GM12878 (cell line): ENCODE results near the gene C1orf52. TPM values are rescaled to one million over a fixed set of nuclear protein-coding genes. Genes with fewer than 3 reads are reported as not detected.

Source experiments
- BRCA1 ChIP-seq: IDR thresholded peaks from 2 replicates; pipeline ENCODE4 v1.6.1; 2011; ENCODE audit warnings: low read depth, low read length, improper control_type of control experiment
- CREB1 ChIP-seq: IDR thresholded peaks from 2 replicates; pipeline ENCODE4 v1.6.1; 2012; ENCODE audit warnings: low read depth, mild to moderate bottlenecking, inconsistent platforms
- CREM ChIP-seq: IDR thresholded peaks from 2 replicates; pipeline ENCODE4 v1.6.1; 2014; ENCODE audit warnings: antibody characterized with exemption, low read depth
- ESRRA ChIP-seq: IDR thresholded peaks from 2 replicates; pipeline ENCODE4 v1.6.1; 2012; ENCODE audit warnings: mild to moderate bottlenecking, low read length, improper control_type of control experiment
- GATAD2B ChIP-seq: fragments of 450-650 bp; conservative IDR thresholded peaks from 2 replicates; pipeline ENCODE4 v1.6.1; 2017; ENCODE audit warnings: low read depth, mild to moderate bottlenecking, moderate library complexity
- LARP7 ChIP-seq: fragments of 450-650 bp; IDR thresholded peaks from 2 replicates; pipeline ENCODE4 v1.6.1; 2017; ENCODE audit warnings: mild to moderate bottlenecking
- MEF2A ChIP-seq: IDR thresholded peaks from 2 replicates; pipeline ENCODE4 v1.6.1; 2011; ENCODE audit warnings: low read depth, mild to moderate bottlenecking, low read length, moderate library complexity; ENCODE audit not compliant: insufficient read depth
- MTA2 ChIP-seq: fragments of 450-650 bp; IDR thresholded peaks from 2 replicates; pipeline ENCODE4 v1.6.1; 2016; ENCODE audit warnings: low read depth, mild to moderate bottlenecking, moderate library complexity
- NR2C2 ChIP-seq: IDR thresholded peaks from 2 replicates; pipeline ENCODE4 v1.6.1; 2011; ENCODE audit warnings: borderline replicate concordance, low read depth; ENCODE audit not compliant: control insufficient read depth, insufficient read length
- NRF1 ChIP-seq: conservative IDR thresholded peaks from 2 replicates; pipeline ENCODE4 v1.6.1; 2011; ENCODE audit warnings: mild to moderate bottlenecking, low read depth, low read length, improper control_type of control experiment
- RAD51 ChIP-seq: fragments of 450-650 bp; IDR thresholded peaks from 2 replicates; pipeline ENCODE4 v1.6.1; 2016; ENCODE audit warnings: moderate library complexity, mild to moderate bottlenecking, inconsistent platforms
- SMC3 ChIP-seq: IDR thresholded peaks from 2 replicates; pipeline ENCODE4 v1.6.1; 2011; ENCODE audit warnings: low read length, improper control_type of control experiment, borderline replicate concordance
- TCF12 ChIP-seq: IDR thresholded peaks from 2 replicates; pipeline ENCODE4 v1.6.1; 2011; ENCODE audit warnings: low read depth, mild to moderate bottlenecking, low read length
- WRNIP1 ChIP-seq: IDR thresholded peaks from 2 replicates; pipeline ENCODE4 v1.6.1; 2011; ENCODE audit warnings: low read depth, low read length, improper control_type of control experiment, borderline replicate concordance
- YY1 ChIP-seq: IDR thresholded peaks from 2 replicates; pipeline ENCODE4 v1.6.1; 2011; ENCODE audit warnings: low read depth, mild to moderate bottlenecking, low read length
- polyA plus RNA-seq, 11 experiments: library from polyadenylated mRNA; depleted of rRNA in 4 of 11; unstranded in 6 of 11; stranded (reverse) in 5 of 11; fragments of >200 nt; fragmentation: Nextera tagmentation in 4 of 11; fragmentation: Illumina TruSeq in 1 of 11; extraction: Ambion mirVana in 4 of 11; extraction: Trizol in 1 of 11; gene quantifications; 1 replicate in 1 of 11; 2 replicates in 10 of 11; pipeline versions ENCODE4 v1.2.1 to v1.2.3, GENCODE V29; 2011 to 2016; ENCODE audit warnings: inconsistent platforms in 2 of 11, missing spikeins in 2 of 11, low read depth in 1 of 11
- total RNA-seq, 4 experiments: library from RNA; depleted of rRNA in 3 of 4; stranded (reverse); fragments of >200 nt in 3 of 4; fragmentation: Illumina TruSeq in 1 of 4; extraction: Trizol in 1 of 4; gene quantifications; 2 replicates each; pipeline versions ENCODE4 v1.2.1 to v1.2.3, GENCODE V29; 2013 to 2021
- TF ChIP-seq, protein P1 (sequence below): IDR thresholded peaks from 2 replicates; pipeline ENCODE4 v1.6.1; 2012; ENCODE audit warnings: low read length, inconsistent platforms
- TF ChIP-seq, protein P2 (sequence below): fragments of 450-650 bp; formaldehyde crosslinking; IDR thresholded peaks from 2 replicates; pipeline ENCODE4 v1.4.0; 2020; ENCODE audit warnings: mild to moderate bottlenecking, moderate library complexity
- TF ChIP-seq, protein P3 (sequence below): fragments of 450-650 bp; IDR thresholded peaks from 2 replicates; pipeline ENCODE4 v1.6.1; 2018; ENCODE audit warnings: mild to moderate bottlenecking, low read depth, moderate library complexity; ENCODE audit not compliant: partially characterized antibody
- TF ChIP-seq, protein P4 (sequence below): IDR thresholded peaks from 2 replicates; pipeline ENCODE4 v1.6.1; 2012; ENCODE audit warnings: low read depth, low read length, improper control_type of control experiment
- TF ChIP-seq, protein P5 (sequence below): fragments of 450-650 bp; IDR thresholded peaks from 2 replicates; pipeline ENCODE4 v1.6.1; 2017; ENCODE audit warnings: mild to moderate bottlenecking

C1orf52 gene
- total and polyA plus RNA-seq, 10 of the 15 experiments (the other 5 are each of a cell fraction or from before 2014, with no cell fraction given): 9.4 to 39.5 (median 17.6) TPM

DNA sequence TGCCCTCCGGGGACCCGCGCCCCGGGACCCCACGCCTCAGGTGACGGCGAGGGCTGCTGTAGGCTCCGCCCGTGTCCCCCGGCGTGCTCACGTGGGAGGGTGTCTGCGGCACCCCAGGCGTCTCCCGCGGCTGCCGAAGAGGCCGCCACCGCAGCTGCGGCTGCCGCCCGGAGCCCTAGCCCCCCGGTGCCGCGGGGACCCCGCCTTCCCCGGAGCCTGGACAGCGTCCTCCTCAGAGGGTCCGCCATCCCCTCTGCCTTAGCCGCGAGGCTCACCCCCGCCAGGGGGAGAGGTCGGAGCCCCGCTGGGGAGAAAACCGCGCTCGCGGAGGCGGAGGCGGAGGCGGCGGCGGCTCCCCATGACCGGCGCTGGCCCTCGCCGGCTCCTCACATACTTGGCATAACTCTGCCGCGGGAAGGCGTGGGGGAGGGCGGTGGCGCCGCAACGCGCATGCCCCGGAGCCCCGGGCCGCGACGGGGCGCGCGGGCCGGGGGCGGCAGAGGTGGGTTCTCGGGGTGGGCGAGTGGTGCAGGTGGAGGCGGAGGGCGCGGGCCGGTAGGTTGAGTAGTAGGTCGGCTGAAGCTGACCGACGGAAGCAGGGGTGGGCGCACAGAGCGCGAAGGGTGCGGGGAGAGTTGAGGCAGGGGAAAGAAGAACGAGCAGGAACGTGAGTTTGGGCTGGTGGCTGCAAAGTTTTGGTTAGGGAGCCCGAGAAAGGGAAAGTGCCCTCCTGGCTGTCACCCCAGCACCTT, 57.9 kb downstream of the C1orf52 start (continued):
- TF ChIP-seq, protein P1, sequence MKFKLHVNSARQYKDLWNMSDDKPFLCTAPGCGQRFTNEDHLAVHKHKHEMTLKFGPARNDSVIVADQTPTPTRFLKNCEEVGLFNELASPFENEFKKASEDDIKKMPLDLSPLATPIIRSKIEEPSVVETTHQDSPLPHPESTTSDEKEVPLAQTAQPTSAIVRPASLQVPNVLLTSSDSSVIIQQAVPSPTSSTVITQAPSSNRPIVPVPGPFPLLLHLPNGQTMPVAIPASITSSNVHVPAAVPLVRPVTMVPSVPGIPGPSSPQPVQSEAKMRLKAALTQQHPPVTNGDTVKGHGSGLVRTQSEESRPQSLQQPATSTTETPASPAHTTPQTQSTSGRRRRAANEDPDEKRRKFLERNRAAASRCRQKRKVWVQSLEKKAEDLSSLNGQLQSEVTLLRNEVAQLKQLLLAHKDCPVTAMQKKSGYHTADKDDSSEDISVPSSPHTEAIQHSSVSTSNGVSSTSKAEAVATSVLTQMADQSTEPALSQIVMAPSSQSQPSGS: no peak
- no peak for TF ChIP-seq WRNIP1
- TF ChIP-seq NRF1: 0 out of 2 replicates have a peak, but pooled peaks have one; percentile 13
- TF ChIP-seq, protein P2, sequence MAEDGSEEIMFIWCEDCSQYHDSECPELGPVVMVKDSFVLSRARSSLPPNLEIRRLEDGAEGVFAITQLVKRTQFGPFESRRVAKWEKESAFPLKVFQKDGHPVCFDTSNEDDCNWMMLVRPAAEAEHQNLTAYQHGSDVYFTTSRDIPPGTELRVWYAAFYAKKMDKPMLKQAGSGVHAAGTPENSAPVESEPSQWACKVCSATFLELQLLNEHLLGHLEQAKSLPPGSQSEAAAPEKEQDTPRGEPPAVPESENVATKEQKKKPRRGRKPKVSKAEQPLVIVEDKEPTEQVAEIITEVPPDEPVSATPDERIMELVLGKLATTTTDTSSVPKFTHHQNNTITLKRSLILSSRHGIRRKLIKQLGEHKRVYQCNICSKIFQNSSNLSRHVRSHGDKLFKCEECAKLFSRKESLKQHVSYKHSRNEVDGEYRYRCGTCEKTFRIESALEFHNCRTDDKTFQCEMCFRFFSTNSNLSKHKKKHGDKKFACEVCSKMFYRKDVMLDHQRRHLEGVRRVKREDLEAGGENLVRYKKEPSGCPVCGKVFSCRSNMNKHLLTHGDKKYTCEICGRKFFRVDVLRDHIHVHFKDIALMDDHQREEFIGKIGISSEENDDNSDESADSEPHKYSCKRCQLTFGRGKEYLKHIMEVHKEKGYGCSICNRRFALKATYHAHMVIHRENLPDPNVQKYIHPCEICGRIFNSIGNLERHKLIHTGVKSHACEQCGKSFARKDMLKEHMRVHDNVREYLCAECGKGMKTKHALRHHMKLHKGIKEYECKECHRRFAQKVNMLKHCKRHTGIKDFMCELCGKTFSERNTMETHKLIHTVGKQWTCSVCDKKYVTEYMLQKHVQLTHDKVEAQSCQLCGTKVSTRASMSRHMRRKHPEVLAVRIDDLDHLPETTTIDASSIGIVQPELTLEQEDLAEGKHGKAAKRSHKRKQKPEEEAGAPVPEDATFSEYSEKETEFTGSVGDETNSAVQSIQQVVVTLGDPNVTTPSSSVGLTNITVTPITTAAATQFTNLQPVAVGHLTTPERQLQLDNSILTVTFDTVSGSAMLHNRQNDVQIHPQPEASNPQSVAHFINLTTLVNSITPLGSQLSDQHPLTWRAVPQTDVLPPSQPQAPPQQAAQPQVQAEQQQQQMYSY (CRISPR knock-in tag): no peak
- TF ChIP-seq CREB1: peak; percentile 2; the same call in 1 of the 2 replicates
- TF ChIP-seq, protein P3, sequence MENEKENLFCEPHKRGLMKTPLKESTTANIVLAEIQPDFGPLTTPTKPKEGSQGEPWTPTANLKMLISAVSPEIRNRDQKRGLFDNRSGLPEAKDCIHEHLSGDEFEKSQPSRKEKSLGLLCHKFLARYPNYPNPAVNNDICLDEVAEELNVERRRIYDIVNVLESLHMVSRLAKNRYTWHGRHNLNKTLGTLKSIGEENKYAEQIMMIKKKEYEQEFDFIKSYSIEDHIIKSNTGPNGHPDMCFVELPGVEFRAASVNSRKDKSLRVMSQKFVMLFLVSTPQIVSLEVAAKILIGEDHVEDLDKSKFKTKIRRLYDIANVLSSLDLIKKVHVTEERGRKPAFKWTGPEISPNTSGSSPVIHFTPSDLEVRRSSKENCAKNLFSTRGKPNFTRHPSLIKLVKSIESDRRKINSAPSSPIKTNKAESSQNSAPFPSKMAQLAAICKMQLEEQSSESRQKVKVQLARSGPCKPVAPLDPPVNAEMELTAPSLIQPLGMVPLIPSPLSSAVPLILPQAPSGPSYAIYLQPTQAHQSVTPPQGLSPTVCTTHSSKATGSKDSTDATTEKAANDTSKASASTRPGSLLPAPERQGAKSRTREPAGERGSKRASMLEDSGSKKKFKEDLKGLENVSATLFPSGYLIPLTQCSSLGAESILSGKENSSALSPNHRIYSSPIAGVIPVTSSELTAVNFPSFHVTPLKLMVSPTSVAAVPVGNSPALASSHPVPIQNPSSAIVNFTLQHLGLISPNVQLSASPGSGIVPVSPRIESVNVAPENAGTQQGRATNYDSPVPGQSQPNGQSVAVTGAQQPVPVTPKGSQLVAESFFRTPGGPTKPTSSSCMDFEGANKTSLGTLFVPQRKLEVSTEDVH: no peak
- TF ChIP-seq NR2C2: no peak
- no peak for TF ChIP-seq LARP7
- TF ChIP-seq, protein P4, sequence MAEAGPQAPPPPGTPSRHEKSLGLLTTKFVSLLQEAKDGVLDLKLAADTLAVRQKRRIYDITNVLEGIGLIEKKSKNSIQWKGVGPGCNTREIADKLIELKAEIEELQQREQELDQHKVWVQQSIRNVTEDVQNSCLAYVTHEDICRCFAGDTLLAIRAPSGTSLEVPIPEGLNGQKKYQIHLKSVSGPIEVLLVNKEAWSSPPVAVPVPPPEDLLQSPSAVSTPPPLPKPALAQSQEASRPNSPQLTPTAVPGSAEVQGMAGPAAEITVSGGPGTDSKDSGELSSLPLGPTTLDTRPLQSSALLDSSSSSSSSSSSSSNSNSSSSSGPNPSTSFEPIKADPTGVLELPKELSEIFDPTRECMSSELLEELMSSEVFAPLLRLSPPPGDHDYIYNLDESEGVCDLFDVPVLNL: no peak
- TF ChIP-seq, protein P5, sequence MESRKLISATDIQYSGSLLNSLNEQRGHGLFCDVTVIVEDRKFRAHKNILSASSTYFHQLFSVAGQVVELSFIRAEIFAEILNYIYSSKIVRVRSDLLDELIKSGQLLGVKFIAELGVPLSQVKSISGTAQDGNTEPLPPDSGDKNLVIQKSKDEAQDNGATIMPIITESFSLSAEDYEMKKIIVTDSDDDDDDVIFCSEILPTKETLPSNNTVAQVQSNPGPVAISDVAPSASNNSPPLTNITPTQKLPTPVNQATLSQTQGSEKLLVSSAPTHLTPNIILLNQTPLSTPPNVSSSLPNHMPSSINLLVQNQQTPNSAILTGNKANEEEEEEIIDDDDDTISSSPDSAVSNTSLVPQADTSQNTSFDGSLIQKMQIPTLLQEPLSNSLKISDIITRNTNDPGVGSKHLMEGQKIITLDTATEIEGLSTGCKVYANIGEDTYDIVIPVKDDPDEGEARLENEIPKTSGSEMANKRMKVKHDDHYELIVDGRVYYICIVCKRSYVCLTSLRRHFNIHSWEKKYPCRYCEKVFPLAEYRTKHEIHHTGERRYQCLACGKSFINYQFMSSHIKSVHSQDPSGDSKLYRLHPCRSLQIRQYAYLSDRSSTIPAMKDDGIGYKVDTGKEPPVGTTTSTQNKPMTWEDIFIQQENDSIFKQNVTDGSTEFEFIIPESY: no peak
- no peak for TF ChIP-seq SMC3
- no peak for TF ChIP-seq TCF12
- TF ChIP-seq MTA2: no peak
- TF ChIP-seq CREM: 0 out of 2 replicates have a peak, but pooled peaks have one; percentile 15
- TF ChIP-seq YY1: no peak
- TF ChIP-seq RAD51: no peak
- no peak for TF ChIP-seq BRCA1
- no peak for TF ChIP-seq MEF2A
- TF ChIP-seq ESRRA: no peak
- TF ChIP-seq GATAD2B: no peak
